Body of pancreas (tissue), 4 donors: ENCODE results near the gene SUPT7L. TPM values are rescaled to one million over a fixed set of nuclear protein-coding genes. Genes with fewer than 3 reads are reported as not detected.
A peak's percentile ranks its signal among the peaks of the same experiment; 100 is the strongest.

Experiments
- ATAC-seq: fragments of 150-250 bp; one replicate; pipeline ENCODE4 v1.9.1; 2016
- DNase-seq, 4 donors: peaks; one replicate each; pipeline ENCODE4 v3.0.0-alpha.2; 2019
- H3K27ac ChIP-seq, 4 donors: fragments of 200-600 bp; sonication (generic); 1 replicate in 3 of 4; 2 replicates in 1 of 4; pipeline versions ENCODE4 v1.5.1 to v1.6.1; 2016 to 2019; ENCODE audit warnings: mild to moderate bottlenecking in 1 of 4, mixed read lengths in 1 of 4, moderate library complexity in 1 of 4
- H3K27me3 ChIP-seq, 2 donors: fragments of 200-600 bp; sonication (generic); one replicate each; pipeline ENCODE4 v1.6.0; 2016; ENCODE audit warnings: mild to moderate bottlenecking in 1 of 2
- H3K36me3 ChIP-seq, 2 donors: fragments of 200-600 bp; sonication (generic); replicated peaks in 1 of 2; 2 replicates each; pipeline ENCODE4 v1.5.1; 2016; ENCODE audit warnings: low read depth in 2 of 2; ENCODE audit not compliant: insufficient read depth in 1 of 2
- H3K4me1 ChIP-seq: fragments of 200-600 bp; sonication (generic); one replicate; pipeline ENCODE4 v1.6.0; 2016
- H3K4me3 ChIP-seq, 2 donors: fragments of 200-600 bp; sonication (generic); 1 replicate in 1 of 2; 2 replicates in 1 of 2; pipeline ENCODE4 v1.5.1; 2016 to 2019
- H3K9me3 ChIP-seq, 3 donors: fragments of 200-600 bp; sonication (generic); 1 replicate in 2 of 3; 2 replicates in 1 of 3; pipeline ENCODE4 v1.5.1; 2016
- CTCF ChIP-seq, 7 experiments: fragments of 450-650 bp in 4 of 7; fragments of 200-600 bp in 3 of 7; sonication (generic) in 3 of 7; IDR thresholded peaks; one replicate each; pipeline ENCODE4 v1.5.1; 2016 to 2019; ENCODE audit warnings: antibody characterized with exemption in 7 of 7
- POLR2A ChIP-seq, 3 donors: fragments of 450-650 bp; IDR thresholded peaks; one replicate each; pipeline ENCODE4 v1.6.1; 2016; ENCODE audit warnings: antibody characterized with exemption in 3 of 3, mild to moderate bottlenecking in 2 of 3
- WGBS, 2 donors: methylation state at CpG; one replicate each; pipeline ENCODE4 v1.1.5; 2017; 5-methylcytosine and 5-hydroxymethylcytosine counted together
- intact Hi-C: fragments of 100-400 bp; cut with DNase I; formaldehyde crosslinking; loops from one replicate; pipeline ENCODE4 v1.15.1; 2023
- total RNA-seq, 2 donors: library from RNA; depleted of rRNA; stranded (reverse); fragments of >200 nt; gene quantifications; one replicate each; pipeline ENCODE4 v1.1.0, GENCODE V29; 2016

The SUPT7L gene
- total RNA-seq, 2 donors from 2014 or later: 18.4 to 29.3 TPM

GRCh38 chr2:27703638-27704341 lies 40.4 kb upstream of the SUPT7L start:
- no peaks in the 10 kb centered on the region for H3K36me3 ChIP-seq
- H3K27me3 ChIP-seq: no peaks in the 10 kb centered on the region
- H3K9me3 ChIP-seq: no peaks in the 10 kb centered on the region
- ATAC-seq (peak; percentile 25), DNase-seq (peak; percentile 86 to 90 (median 88))
- peaks cover 47% of the 10 kb centered on the region for H3K4me1 ChIP-seq
- H3K4me3 ChIP-seq: no peak overlapping the region
- no peak overlapping the region for H3K27ac ChIP-seq
- WGBS, 2 donors: 25 to 27% methylated on average over 9 of the region's 9 CpGs
- TF ChIP-seq POLR2A (IDR thresholded peaks at IDR 0.05): no peak
- peak; percentile 86 to 96 (median 94) for TF ChIP-seq CTCF (IDR thresholded peaks at IDR 0.05)
- intact Hi-C loops: loop anchor here (5.0 kb wide), 1 partner anchor 749 kb away; no protein-coding TSS in a partner anchor

- WGBS, 2 donors: 47 to 68% methylated on average over 1 of the region's 1 CpG
- H3K27me3 ChIP-seq: no peaks in the 10 kb centered on the region
- H3K9me3 ChIP-seq: no peaks in the 10 kb centered on the region
- H3K4me3 ChIP-seq: no peak overlapping the region
- ATAC-seq (no peak), DNase-seq (no peak)
- no peak overlapping the region for H3K27ac ChIP-seq
- intact Hi-C loops: loop anchor here (5.0 kb wide), 1 partner anchor 750 kb away; no protein-coding TSS in a partner anchor
- peaks cover 35% of the 10 kb centered on the region for H3K4me1 ChIP-seq
- no peaks in the 10 kb centered on the region for H3K36me3 ChIP-seq
- TF ChIP-seq CTCF (IDR thresholded peaks at IDR 0.05): no peak
- no peak for TF ChIP-seq POLR2A (IDR thresholded peaks at IDR 0.05)
These were observed 38.9 kb upstream of the SUPT7L start for GRCh38 chr2:27702302-27702701.

- ATAC-seq (no peak), DNase-seq (peak in 3 of 4 donors; percentile 32 to 58 (median 43))
- Histone ChIP-seq H3K36me3 (no peaks in the 10 kb centered on the region), H3K9me3 (no peaks in the 10 kb centered on the region), H3K4me1 (peaks cover 29% of the 10 kb centered on the region), H3K27ac (no peak overlapping the region), H3K27me3 (no peaks in the 10 kb centered on the region), H3K4me3 (no peak overlapping the region)
- 30 to 37% methylated on average over 5 of the region's 5 CpGs for WGBS, 2 donors
- no peak for TF ChIP-seq POLR2A (IDR thresholded peaks at IDR 0.05)
- no peak for TF ChIP-seq CTCF (IDR thresholded peaks at IDR 0.05)
- intact Hi-C loops: loop anchor here (5.0 kb wide), 1 partner anchor 751 kb away; no protein-coding TSS in a partner anchor
These were observed 38.3 kb upstream of the SUPT7L start for GRCh38 chr2:27701676-27702075.

- H3K36me3 ChIP-seq: peaks cover 0 to 7% of the 10 kb centered on the region in 2 donors
- no peaks in the 10 kb centered on the region for H3K9me3 ChIP-seq
- 76 to 79% methylated on average over 1 of the region's 1 CpG for WGBS, 2 donors
- peaks cover 4% of the 10 kb centered on the region for H3K4me1 ChIP-seq
- no peak overlapping the region for H3K4me3 ChIP-seq
- H3K27me3 ChIP-seq: no peaks in the 10 kb centered on the region
- DNase-seq (no peak), ATAC-seq (no peak)
- TF ChIP-seq CTCF (IDR thresholded peaks at IDR 0.05): no peak
- TF ChIP-seq POLR2A (IDR thresholded peaks at IDR 0.05): no peak
- intact Hi-C loops: no loop called here
- H3K27ac ChIP-seq: no peak overlapping the region
These were observed 34.2 kb upstream of the SUPT7L start for GRCh38 chr2:27697660-27698059.

DNA sequence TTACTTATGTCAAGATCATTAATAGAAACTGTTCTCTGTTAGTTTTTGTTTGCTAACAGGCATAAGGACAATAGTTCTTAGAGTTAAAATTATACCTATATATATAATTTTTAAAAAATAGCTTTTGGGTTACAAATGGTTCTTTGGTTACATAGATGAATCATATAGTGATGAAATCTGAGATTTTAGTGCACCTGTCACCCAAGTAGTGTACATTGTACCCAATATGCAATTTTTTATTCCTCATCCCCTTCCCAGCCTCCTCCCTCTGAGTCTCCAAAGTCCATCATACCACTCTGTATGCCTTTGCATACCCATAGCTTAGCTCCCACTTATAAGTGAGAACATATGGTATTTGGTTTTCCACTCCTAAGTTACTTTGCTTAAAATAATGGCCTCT lies 26.6 kb upstream of the SUPT7L start:
- no peak overlapping the region for H3K27ac ChIP-seq

More for the DNA sequence above, 26.6 kb upstream of the SUPT7L start:
- DNase-seq: no peak
- Histone ChIP-seq H3K4me1 (no peaks in the 10 kb centered on the region), H3K9me3 (no peaks in the 10 kb centered on the region), H3K36me3 (peaks cover 0 to 12% of the 10 kb centered on the region in 2 donors), H3K27me3 (no peaks in the 10 kb centered on the region), H3K4me3 (no peak overlapping the region)
- no peak for ATAC-seq
- TF ChIP-seq POLR2A (IDR thresholded peaks at IDR 0.05) (no peak), CTCF (IDR thresholded peaks at IDR 0.05) (no peak)
- intact Hi-C loops: no loop called here
